A673 (cell line): ENCODE data around the gene SLC25A21. TPM values are rescaled to one million over a fixed set of nuclear protein-coding genes. Genes with fewer than 3 reads are reported as not detected.

Source experiments
- BruUV-seq: library from RNA; stranded (reverse); fragments of 400-500 nt; replicated peaks from 2 replicates; lab custom pipeline; 2021; lab: Mats Ljungman, UMichigan
- CTCF ChIA-PET: fragments of 300-600 bp; sonication (Branson Sonifier 250); formaldehyde crosslinking; loops from one replicate; lab custom pipeline; 2022; ENCODE audit warnings: antibody characterized with exemption; lab: Charles Lee
- POLR2A ChIA-PET: fragments of 300-600 bp; sonication (Branson Sonifier 250); formaldehyde crosslinking; loops from one replicate; lab custom pipeline; 2022; ENCODE audit warnings: antibody characterized with exemption; ENCODE audit not compliant: low non-redundant PET; lab: Charles Lee
- DNase-seq: peaks from one replicate; pipeline ENCODE4 v3.0.0-alpha.2; 2015; ENCODE audit warnings: low spot score
- H3K27ac ChIP-seq: fragments of 200-600 bp; sonication (generic); 2 replicates; pipeline ENCODE4 v1.5.1; 2016; ENCODE audit warnings: mixed run types, low read depth, mild to moderate bottlenecking, mixed read lengths, antibody characterized with exemption, low read length; ENCODE audit not compliant: poor library complexity, severe bottlenecking
- H3K27me3 ChIP-seq: fragments of 200-600 bp; sonication (generic); replicated peaks from 2 replicates; pipeline ENCODE4 v1.6.1; 2017; ENCODE audit warnings: mixed run types, low read depth, mild to moderate bottlenecking, mixed read lengths, antibody characterized with exemption, low read length; ENCODE audit not compliant: insufficient read depth, poor library complexity
- H3K36me3 ChIP-seq: fragments of 200-600 bp; sonication (generic); 2 replicates; pipeline ENCODE4 v1.6.1; 2016; ENCODE audit warnings: mixed run types, mild to moderate bottlenecking, mixed read lengths, antibody characterized with exemption, low read length; ENCODE audit not compliant: insufficient read depth, poor library complexity, severe bottlenecking
- H3K4me1 ChIP-seq: fragments of 200-600 bp; sonication (generic); 2 replicates; pipeline ENCODE4 v1.6.1; 2017; ENCODE audit warnings: mixed run types, mild to moderate bottlenecking, mixed read lengths, antibody characterized with exemption, low read length; ENCODE audit not compliant: insufficient read depth, poor library complexity, severe bottlenecking
- H3K4me3 ChIP-seq: fragments of 200-600 bp; sonication (generic); 2 replicates; pipeline ENCODE4 v1.5.1; 2016; ENCODE audit warnings: low read depth, mixed run types, mild to moderate bottlenecking, mixed read lengths, low read length; ENCODE audit not compliant: poor library complexity, severe bottlenecking
- H3K9me3 ChIP-seq: fragments of 200-600 bp; sonication (generic); 2 replicates; pipeline ENCODE4 v1.6.1; 2016; ENCODE audit warnings: mixed run types, low read depth, mild to moderate bottlenecking, mixed read lengths, antibody characterized with exemption, low read length; ENCODE audit not compliant: poor library complexity, severe bottlenecking
- EZH2 ChIP-seq: fragments of 200-600 bp; sonication (generic); IDR thresholded peaks from 2 replicates; pipeline ENCODE4 v1.6.1; 2017; ENCODE audit warnings: borderline replicate concordance, low read depth, mild to moderate bottlenecking, mixed read lengths, antibody characterized with exemption, low read length; ENCODE audit not compliant: poor library complexity, severe bottlenecking
- intact Hi-C: fragments of 100-400 bp; cut with micrococcal nuclease; formaldehyde crosslinking; loops from one replicate; pipeline ENCODE4 v1.10.0; 2022; ENCODE audit not compliant: unreplicated experiment
- total RNA-seq: library from RNA; stranded (reverse); gene quantifications from 2 replicates; pipeline ENCODE4 v1.2.3, GENCODE V29; 2021
- TF ChIP-seq, protein P1 (sequence below): fragments of 300-800, 200-600 bp; sonication (generic); conservative IDR thresholded peaks from 2 replicates; pipeline ENCODE4 v1.5.1; 2017; ENCODE audit warnings: low read depth, mild to moderate bottlenecking, antibody characterized with exemption, low read length, moderate library complexity, mixed read lengths

SLC25A21 gene
- total RNA-seq, 1 experiment from 2014 or later: 4.7 TPM

DNA sequence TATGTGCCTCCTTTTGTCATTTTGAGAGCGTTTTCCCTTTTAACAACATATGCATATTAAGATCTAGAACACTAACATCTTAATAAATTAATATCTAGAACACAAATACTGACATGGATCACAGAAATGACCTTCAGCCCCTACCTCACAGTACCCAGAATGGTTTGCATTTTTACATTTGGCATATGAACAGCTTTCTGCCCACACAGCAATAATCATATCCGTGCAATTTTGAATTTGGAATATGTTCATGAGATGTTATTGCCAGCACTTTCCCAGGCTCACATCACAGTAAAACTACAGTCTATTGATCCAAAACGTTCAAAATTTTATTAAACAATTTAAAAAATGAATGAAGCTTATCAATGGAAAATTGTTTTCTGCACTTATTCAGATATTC is 114.6 kb downstream of the SLC25A21 start:
- BruUV-seq: no TSS peak
- H3K27ac ChIP-seq: no peak overlapping the region
- TF ChIP-seq EZH2: no peak
- TF ChIP-seq, protein P1, sequence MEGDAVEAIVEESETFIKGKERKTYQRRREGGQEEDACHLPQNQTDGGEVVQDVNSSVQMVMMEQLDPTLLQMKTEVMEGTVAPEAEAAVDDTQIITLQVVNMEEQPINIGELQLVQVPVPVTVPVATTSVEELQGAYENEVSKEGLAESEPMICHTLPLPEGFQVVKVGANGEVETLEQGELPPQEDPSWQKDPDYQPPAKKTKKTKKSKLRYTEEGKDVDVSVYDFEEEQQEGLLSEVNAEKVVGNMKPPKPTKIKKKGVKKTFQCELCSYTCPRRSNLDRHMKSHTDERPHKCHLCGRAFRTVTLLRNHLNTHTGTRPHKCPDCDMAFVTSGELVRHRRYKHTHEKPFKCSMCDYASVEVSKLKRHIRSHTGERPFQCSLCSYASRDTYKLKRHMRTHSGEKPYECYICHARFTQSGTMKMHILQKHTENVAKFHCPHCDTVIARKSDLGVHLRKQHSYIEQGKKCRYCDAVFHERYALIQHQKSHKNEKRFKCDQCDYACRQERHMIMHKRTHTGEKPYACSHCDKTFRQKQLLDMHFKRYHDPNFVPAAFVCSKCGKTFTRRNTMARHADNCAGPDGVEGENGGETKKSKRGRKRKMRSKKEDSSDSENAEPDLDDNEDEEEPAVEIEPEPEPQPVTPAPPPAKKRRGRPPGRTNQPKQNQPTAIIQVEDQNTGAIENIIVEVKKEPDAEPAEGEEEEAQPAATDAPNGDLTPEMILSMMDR: no peak
- peaks cover 8% of the 10 kb centered on the region for H3K4me1 ChIP-seq
- no peak for DNase-seq
- H3K9me3 ChIP-seq: no peaks in the 10 kb centered on the region
- no peak overlapping the region for H3K4me3 ChIP-seq
- POLR2A ChIA-PET: no interaction called here
- CTCF ChIA-PET: no interaction called here
- intact Hi-C loops: no loop called here
- H3K27me3 ChIP-seq: no peaks in the 10 kb centered on the region
- no peaks in the 10 kb centered on the region for H3K36me3 ChIP-seq

DNA sequence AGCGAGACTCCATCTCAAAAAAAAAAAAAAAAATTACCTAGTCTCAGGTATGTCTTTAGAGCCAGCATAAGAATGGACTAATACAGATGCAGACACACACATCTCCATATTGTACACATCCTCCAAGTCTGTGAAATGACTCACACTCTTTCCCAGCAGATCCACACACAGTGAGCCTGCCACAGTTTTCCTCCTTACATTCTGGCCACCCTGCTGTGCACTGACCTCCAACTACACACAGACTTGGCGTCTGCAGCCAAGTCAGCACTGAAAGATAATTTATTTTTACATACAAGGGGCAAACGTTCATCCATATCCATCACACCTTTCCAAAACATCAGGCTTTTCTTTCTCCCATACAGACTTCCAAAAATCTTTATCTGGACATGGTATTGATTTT is 115.9 kb downstream of the SLC25A21 start:
- CTCF ChIA-PET: interaction anchor here (0.7 kb wide), 1 partner anchor 400 kb away, joined by 5 read pairs; no protein-coding TSS in a partner anchor
- BruUV-seq: no TSS peak

DNA sequence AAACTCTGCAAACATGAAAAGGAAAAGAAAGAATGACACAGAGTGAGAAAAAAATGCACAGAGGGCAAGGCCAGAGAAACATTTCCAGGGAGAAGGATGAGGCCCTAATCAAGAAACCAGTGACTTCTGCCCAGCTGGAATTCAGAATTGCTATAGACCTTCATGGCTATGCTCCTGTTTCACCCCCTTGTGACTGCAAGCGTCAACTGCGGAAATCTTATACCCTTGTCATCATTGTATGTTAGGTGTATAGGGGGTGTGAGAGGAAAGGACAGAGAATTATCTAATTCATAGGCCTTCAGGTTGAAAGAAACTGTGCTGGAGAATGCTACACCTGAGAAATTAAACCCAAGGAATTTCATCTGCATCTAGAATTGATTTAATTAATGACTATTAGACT is 117.5 kb downstream of the SLC25A21 start:
- Histone ChIP-seq H3K36me3 (no peaks in the 10 kb centered on the region), H3K9me3 (no peaks in the 10 kb centered on the region), H3K27me3 (no peaks in the 10 kb centered on the region), H3K4me1 (no peaks in the 10 kb centered on the region), H3K4me3 (no peak overlapping the region), H3K27ac (no peak overlapping the region)
- intact Hi-C loops: no loop called here
- DNase-seq: no peak
- CTCF ChIA-PET: no interaction called here
- no peak for TF ChIP-seq EZH2
- TF ChIP-seq, protein P1: no peak
- no TSS peak for BruUV-seq
- POLR2A ChIA-PET: no interaction called here

More for the DNA sequence above, 115.9 kb downstream of the SLC25A21 start:
- DNase-seq: peak; percentile 22
- Histone ChIP-seq H3K4me1 (no peaks in the 10 kb centered on the region), H3K27me3 (no peaks in the 10 kb centered on the region), H3K27ac (no peak overlapping the region), H3K36me3 (no peaks in the 10 kb centered on the region), H3K9me3 (no peaks in the 10 kb centered on the region), H3K4me3 (no peak overlapping the region)
- intact Hi-C loops: no loop called here
- POLR2A ChIA-PET: no interaction called here
- TF ChIP-seq, protein P1: no peak
- TF ChIP-seq EZH2: no peak
